ENCODE data around the gene TCF25.
"Not testable (repeated sequence)": the region's sequence is repeated elsewhere in the genome, so short reads cannot be mapped to it uniquely, and the experiment has no call there.

DNA sequence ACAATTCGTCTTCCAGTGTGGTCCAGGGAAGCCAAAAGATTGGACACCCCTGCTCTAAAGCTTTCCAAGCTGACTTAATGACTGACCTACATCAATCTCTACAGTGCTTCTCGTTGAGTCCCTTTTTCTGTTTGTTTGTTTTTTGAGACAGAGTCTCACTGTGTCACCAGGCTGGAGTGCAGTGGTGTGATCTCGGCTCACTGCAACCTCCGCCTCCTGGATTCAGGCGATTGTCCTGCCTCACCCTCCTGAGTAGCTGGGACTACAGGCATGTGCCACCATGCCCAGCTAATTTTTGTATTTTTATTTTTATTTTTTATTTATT is 49.6 kb upstream of the TCF25 start:
- TF ChIP-seq, protein P1, sequence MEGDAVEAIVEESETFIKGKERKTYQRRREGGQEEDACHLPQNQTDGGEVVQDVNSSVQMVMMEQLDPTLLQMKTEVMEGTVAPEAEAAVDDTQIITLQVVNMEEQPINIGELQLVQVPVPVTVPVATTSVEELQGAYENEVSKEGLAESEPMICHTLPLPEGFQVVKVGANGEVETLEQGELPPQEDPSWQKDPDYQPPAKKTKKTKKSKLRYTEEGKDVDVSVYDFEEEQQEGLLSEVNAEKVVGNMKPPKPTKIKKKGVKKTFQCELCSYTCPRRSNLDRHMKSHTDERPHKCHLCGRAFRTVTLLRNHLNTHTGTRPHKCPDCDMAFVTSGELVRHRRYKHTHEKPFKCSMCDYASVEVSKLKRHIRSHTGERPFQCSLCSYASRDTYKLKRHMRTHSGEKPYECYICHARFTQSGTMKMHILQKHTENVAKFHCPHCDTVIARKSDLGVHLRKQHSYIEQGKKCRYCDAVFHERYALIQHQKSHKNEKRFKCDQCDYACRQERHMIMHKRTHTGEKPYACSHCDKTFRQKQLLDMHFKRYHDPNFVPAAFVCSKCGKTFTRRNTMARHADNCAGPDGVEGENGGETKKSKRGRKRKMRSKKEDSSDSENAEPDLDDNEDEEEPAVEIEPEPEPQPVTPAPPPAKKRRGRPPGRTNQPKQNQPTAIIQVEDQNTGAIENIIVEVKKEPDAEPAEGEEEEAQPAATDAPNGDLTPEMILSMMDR (optimal IDR thresholded peaks at IDR 0.05 in 1 of 3, IDR thresholded peaks at IDR 0.05 in 1 of 3, conservative IDR thresholded peaks at IDR 0.05 in 1 of 3; ENCODE audit: extremely low read depth in 1 of 3, insufficient read depth in 2 of 3, low read length in 3 of 3), result not testable (repeated sequence)
- TF ChIP-seq EZH2 (IDR thresholded peaks at IDR 0.05; ENCODE audit: low read length), result not testable (repeated sequence)
